Activated effector memory CD4-positive, alpha-beta T cell treated with anti-CD3 and anti-CD28 coated beads, Interleukin-2, amount 50 U/mL, for 16 hours (primary cell): ENCODE measurements around the gene NR1H2.

ENCODE experiments used
- DNase-seq: peaks from one replicate; pipeline ENCODE4 v3.0.0-alpha.2; 2020

NR1H2 gene

DNA sequence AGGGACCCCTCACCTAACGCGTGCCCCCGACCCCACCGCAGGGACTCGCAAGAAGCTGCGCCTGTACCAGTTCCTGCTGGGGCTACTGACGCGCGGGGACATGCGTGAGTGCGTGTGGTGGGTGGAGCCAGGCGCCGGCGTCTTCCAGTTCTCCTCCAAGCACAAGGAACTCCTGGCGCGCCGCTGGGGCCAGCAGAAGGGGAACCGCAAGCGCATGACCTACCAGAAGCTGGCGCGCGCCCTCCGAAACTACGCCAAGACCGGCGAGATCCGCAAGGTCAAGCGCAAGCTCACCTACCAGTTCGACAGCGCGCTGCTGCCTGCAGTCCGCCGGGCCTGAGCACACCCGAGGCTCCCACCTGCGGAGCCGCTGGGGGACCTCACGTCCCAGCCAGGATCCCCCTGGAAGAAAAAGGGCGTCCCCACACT lies 51.8 kb downstream of the NR1H2 start:
- peak; percentile 72 for DNase-seq

GRCh38 chr19:50428772-50429463 lies 52.7 kb downstream of the NR1H2 start:
- no peak for DNase-seq

GRCh38 chr19:50430888-50431342 lies 54.7 kb downstream of the NR1H2 start:
- no peak for DNase-seq

DNA sequence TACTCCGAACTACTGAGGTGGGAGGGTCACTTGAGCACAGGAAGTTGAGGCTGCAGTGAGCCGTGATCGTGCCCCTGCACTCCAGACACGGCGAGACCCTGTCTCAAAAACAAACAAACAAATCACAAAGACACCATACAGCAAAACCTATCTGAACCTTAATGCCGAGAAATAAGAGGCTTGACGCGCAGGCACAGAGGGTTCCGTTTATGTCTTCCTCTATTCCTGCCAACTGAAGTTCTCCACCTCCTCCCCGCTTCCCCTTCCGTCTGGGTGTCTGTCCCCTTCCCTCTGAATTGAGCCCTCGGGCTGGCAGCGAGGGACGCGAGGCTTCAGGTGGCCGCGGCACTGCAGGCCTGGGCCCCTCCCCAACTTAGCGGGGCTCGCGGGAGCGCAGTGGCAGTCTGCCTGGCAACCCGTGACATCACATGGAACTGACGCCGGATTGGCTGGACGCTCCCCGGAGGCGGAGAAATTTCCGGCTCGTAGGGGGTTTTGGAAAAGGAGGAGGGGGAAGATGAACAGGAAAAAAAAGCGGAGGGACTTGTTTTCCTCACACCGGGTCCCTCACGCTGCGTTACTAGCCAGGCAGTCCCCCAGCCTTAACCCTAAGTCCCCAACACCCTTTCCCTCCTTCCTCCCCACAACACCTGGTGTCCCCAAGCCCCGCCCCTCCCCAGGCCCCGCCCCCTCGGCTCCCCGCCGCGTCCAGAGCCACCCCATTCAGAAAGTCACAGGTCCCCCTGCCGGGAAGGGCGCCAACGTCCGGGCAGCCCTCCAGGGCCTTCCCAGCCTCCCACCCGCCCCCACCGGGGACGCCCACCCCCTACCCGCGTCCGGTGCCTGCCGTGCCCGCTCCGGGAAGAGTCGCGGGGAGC lies 55.3 kb downstream of the NR1H2 start:
- DNase-seq = peak; percentile 96

- DNase-seq = no peak
Observed at GRCh38 chr19:50432221-50433028, 56.2 kb downstream of the NR1H2 start, which contains the start of gene MYBPC2. Gene MYBPC2, plus strand, starts transcription at chr19:50432892. Its CDS starts 62 bp downstream, at chr19:50432954.
